HG03159 (cell line): ENCODE measurements around the gene AFAP1.

ENCODE experiments used
- ATAC-seq: cut with Tn5 transposase; IDR thresholded peaks from one replicate; pipeline ENCODE4 v1.9.1; 2021; ENCODE audit warnings: mild to moderate bottlenecking, moderate library complexity; ENCODE audit not compliant: unreplicated experiment

Gene AFAP1

GRCh38 chr4:7939377-7940108, at the start of gene AFAP1:
AFAP1 (minus strand) TSS chr4:7939861; CDS start chr4:7872078, 67,783 bp downstream.
- peak; percentile 77 for ATAC-seq

- ATAC-seq: no peak
Measured at GRCh38 chr4:7988437-7988836, 48.8 kb upstream of the AFAP1 start.

GRCh38 chr4:7987148-7987989, 47.7 kb upstream of the AFAP1 start:
- peak; percentile 78 for ATAC-seq

GRCh38 chr4:7985891-7986441, 46.3 kb upstream of the AFAP1 start:
- ATAC-seq: no peak

- ATAC-seq: no peak
Measured at GRCh38 chr4:7985072-7985471, 45.4 kb upstream of the AFAP1 start.

GRCh38 chr4:7984286-7984925, 44.7 kb upstream of the AFAP1 start:
- ATAC-seq: no peak

- ATAC-seq: no peak
Measured at GRCh38 chr4:7983296-7983695, 43.6 kb upstream of the AFAP1 start.

GRCh38 chr4:7981738-7982394, 42.2 kb upstream of the AFAP1 start:
- no peak for ATAC-seq

GRCh38 chr4:7980036-7980435, 40.4 kb upstream of the AFAP1 start:
- ATAC-seq: no peak

GRCh38 chr4:7979652-7979968, 39.9 kb upstream of the AFAP1 start:
- ATAC-seq: no peak

- ATAC-seq: no peak
Measured at GRCh38 chr4:7978907-7979651, 39.4 kb upstream of the AFAP1 start.

- no peak for ATAC-seq
Measured at GRCh38 chr4:7978489-7978888, 38.8 kb upstream of the AFAP1 start.

GRCh38 chr4:7976634-7977033, 37.0 kb upstream of the AFAP1 start:
- ATAC-seq: no peak

- no peak for ATAC-seq
Measured at GRCh38 chr4:7976025-7976424, 36.4 kb upstream of the AFAP1 start.

GRCh38 chr4:7974425-7974824, 34.8 kb upstream of the AFAP1 start:
- ATAC-seq: no peak

- ATAC-seq: no peak
Measured at GRCh38 chr4:7973545-7973981, 33.9 kb upstream of the AFAP1 start.

GRCh38 chr4:7971881-7972500, 32.3 kb upstream of the AFAP1 start:
- ATAC-seq: no peak

GRCh38 chr4:7971159-7971631, 31.5 kb upstream of the AFAP1 start:
- ATAC-seq: no peak

- no peak for ATAC-seq
Measured at GRCh38 chr4:7970361-7970946, 30.8 kb upstream of the AFAP1 start.
